IMR-90 (cell line): ENCODE results near the gene MAP4K1. TPM values are rescaled to one million over a fixed set of nuclear protein-coding genes. Genes with fewer than 3 reads are reported as not detected.

Source experiments
- ATAC-seq: fragments of 200-7000 bp; cut with Tn5 transposase; 2 replicates; pipeline ENCODE4 v1.9.1; 2020; ENCODE audit warnings: low read depth, mild to moderate bottlenecking, moderate library complexity
- BruUV-seq: library from RNA; stranded (reverse); fragments of 400-500 nt; replicated peaks from 2 replicates; lab custom pipeline; 2021; lab: Mats Ljungman, UMichigan
- CTCF ChIA-PET: fragments of 300-600 bp; formaldehyde crosslinking; extraction: SDS; loops from one replicate; lab custom pipeline; 2021; ENCODE audit warnings: antibody characterized with exemption; lab: Yijun Ruan, JAX
- POLR2A ChIA-PET: fragments of 300-600 bp; sonication (Branson Sonifier 250); formaldehyde crosslinking; loops from one replicate; lab custom pipeline; 2022; ENCODE audit warnings: antibody characterized with exemption; ENCODE audit not compliant: unreplicated experiment; lab: Charles Lee
- DNase-seq: peaks from one replicate; pipeline ENCODE4 v3.0.0; 2013
- H2AFZ ChIP-seq: replicated peaks from 2 replicates; pipeline ENCODE3; 2013; ENCODE audit warnings: low read length, mild to moderate bottlenecking; ENCODE audit not compliant: poor library complexity
- H2AK5ac ChIP-seq: 2 replicates; pipeline ENCODE4 v1.6.1; 2013; ENCODE audit warnings: low read depth, low read length, inconsistent platforms
- H2AK9ac ChIP-seq: replicated peaks from 2 replicates; pipeline ENCODE3; 2013; ENCODE audit warnings: mild to moderate bottlenecking, low read depth, low read length, moderate library complexity; ENCODE audit not compliant: poor library complexity
- H2BK120ac ChIP-seq: 2 replicates; pipeline ENCODE4 v1.6.1; 2013; ENCODE audit warnings: low read depth, low read length, inconsistent platforms
- H2BK15ac ChIP-seq: 3 replicates; pipeline ENCODE4 v1.6.1; 2013; ENCODE audit warnings: low read depth, low read length, inconsistent platforms
- H2BK20ac ChIP-seq: 2 replicates; pipeline ENCODE4 v1.6.1; 2013; ENCODE audit warnings: low read depth, mild to moderate bottlenecking, inconsistent platforms, low read length, moderate library complexity
- H2BK5ac ChIP-seq: 2 replicates; pipeline ENCODE4 v1.6.1; 2013; ENCODE audit warnings: mild to moderate bottlenecking, low read depth, low read length, inconsistent platforms; ENCODE audit not compliant: poor library complexity, severe bottlenecking
- H3K14ac ChIP-seq: replicated peaks from 2 replicates; pipeline ENCODE4 v1.6.1; 2013; ENCODE audit warnings: low read depth, low read length, inconsistent platforms
- H3K18ac ChIP-seq: 2 replicates; pipeline ENCODE4 v1.6.1; 2013; ENCODE audit warnings: low read depth, low read length, control low read depth
- H3K23ac ChIP-seq: 2 replicates; pipeline ENCODE4 v1.6.1; 2013; ENCODE audit warnings: low read depth, low read length, inconsistent platforms
- H3K27ac ChIP-seq: 2 replicates; pipeline ENCODE4 v1.5.1; 2013; ENCODE audit warnings: mild to moderate bottlenecking, control low read depth, low read length; ENCODE audit not compliant: insufficient read depth
- H3K27me3 ChIP-seq: 2 replicates; pipeline ENCODE4 v1.6.1; 2013; ENCODE audit warnings: low read length; ENCODE audit not compliant: control insufficient read depth, insufficient read depth
- H3K36me3 ChIP-seq: 2 replicates; pipeline ENCODE4 v1.6.1; 2013; ENCODE audit warnings: low read length, mixed read lengths; ENCODE audit not compliant: control insufficient read depth, insufficient read depth
- H3K4ac ChIP-seq: 2 replicates; pipeline ENCODE4 v1.6.1; 2013; ENCODE audit warnings: low read depth, low read length, inconsistent platforms
- H3K4me1 ChIP-seq: 2 replicates; pipeline ENCODE4 v1.6.1; 2013; ENCODE audit warnings: low read length, mixed read lengths; ENCODE audit not compliant: control insufficient read depth, insufficient read depth
- H3K4me2 ChIP-seq: 2 replicates; pipeline ENCODE4 v1.6.1; 2013; ENCODE audit warnings: low read depth, mild to moderate bottlenecking, control low read depth, low read length, moderate library complexity
- H3K4me3 ChIP-seq: 2 replicates; pipeline ENCODE4 v1.5.1; 2013; ENCODE audit warnings: low read depth, mild to moderate bottlenecking, control low read depth, low read length, moderate library complexity; ENCODE audit not compliant: insufficient read depth
- H3K56ac ChIP-seq: 2 replicates; pipeline ENCODE4 v1.6.1; 2013; ENCODE audit warnings: low read length, inconsistent platforms; ENCODE audit not compliant: insufficient read depth; ENCODE audit errors: extremely low read depth
- H3K79me1 ChIP-seq, 2 experiments: 2 replicates each; pipeline ENCODE4 v1.6.1; 2013; ENCODE audit warnings: low read length in 2 of 2, inconsistent platforms in 1 of 2, low read depth in 1 of 2
- H3K9ac ChIP-seq: 2 replicates; pipeline ENCODE4 v1.6.1; 2013; ENCODE audit warnings: low read depth, low read length, control low read depth
- H3K9me1 ChIP-seq: 2 replicates; pipeline ENCODE4 v1.6.1; 2013; ENCODE audit warnings: low read length, inconsistent platforms; ENCODE audit not compliant: insufficient read depth
- H3K9me3 ChIP-seq: 2 replicates; pipeline ENCODE4 v1.6.1; 2013; ENCODE audit warnings: low read length; ENCODE audit not compliant: control insufficient read depth, insufficient read depth
- H4K20me1 ChIP-seq: 2 replicates; pipeline ENCODE4 v1.6.1; 2013; ENCODE audit warnings: low read length, inconsistent platforms; ENCODE audit not compliant: insufficient read depth
- H4K5ac ChIP-seq: 2 replicates; pipeline ENCODE4 v1.6.1; 2013; ENCODE audit warnings: mild to moderate bottlenecking, low read depth, low read length, control low read depth
- H4K8ac ChIP-seq, 2 experiments: 2 replicates each; pipeline ENCODE4 v1.6.1; 2013; ENCODE audit warnings: low read depth in 2 of 2, low read length in 2 of 2, control low read depth in 1 of 2, inconsistent platforms in 1 of 2
- H4K91ac ChIP-seq: 2 replicates; pipeline ENCODE4 v1.6.1; 2013; ENCODE audit warnings: low read depth, low read length, inconsistent platforms; ENCODE audit not compliant: insufficient read depth
- CTCF ChIP-seq: conservative IDR thresholded peaks from 2 replicates; pipeline ENCODE4 v1.5.1; 2012; ENCODE audit warnings: mild to moderate bottlenecking, low read depth, low read length, improper control_type of control experiment
- POLR2A ChIP-seq: IDR thresholded peaks from 2 replicates; pipeline ENCODE4 v1.6.1; 2012; ENCODE audit warnings: mild to moderate bottlenecking, low read depth, low read length
- WGBS, 2 experiments: methylation state at CpG; one replicate each; pipeline versions ENCODE4 v1.1.5 to v1.1.7; 2013; ENCODE audit warnings: missing lambda C conversion rate in 2 of 2; ENCODE audit not compliant: insufficient read length in 1 of 2; ENCODE audit errors: extremely low coverage in 2 of 2; 5-methylcytosine and 5-hydroxymethylcytosine counted together
- dilution Hi-C: fragments of 300-500 bp; cut with HindIII; formaldehyde crosslinking; loops from one replicate; pipeline ENCODE4 v1.14.3; 2018; ENCODE audit warnings: low sequenced_read_pairs; ENCODE audit not compliant: unreplicated experiment
- in situ Hi-C: fragments of 300-500 bp; cut with MboI; formaldehyde crosslinking; loops from 3 replicates; pipeline ENCODE4 v1.14.3; 2019; ENCODE audit warnings: low sequenced_read_pairs, inconsistent platforms, mixed read lengths
- intact Hi-C: fragments of 100-400 bp; cut with micrococcal nuclease; formaldehyde crosslinking; loops from 2 replicates; pipeline ENCODE4 v1.10.0; 2022
- polyA plus RNA-seq, 3 experiments: library from polyadenylated mRNA; depleted of rRNA; stranded (reverse); fragments of >200 nt; gene quantifications; 2 replicates each; pipeline ENCODE4 v1.2.3, GENCODE V29; 2012; ENCODE audit warnings: low replicate concordance in 1 of 3
- total RNA-seq: library from RNA; depleted of rRNA; stranded (reverse); fragments of >200 nt; gene quantifications from 2 replicates; pipeline ENCODE4 v1.2.3, GENCODE V29; 2012
- TF ChIP-seq, protein P1 (sequence below): fragments of 150-350 bp; IDR thresholded peaks from 2 replicates; pipeline ENCODE4 v1.6.1; 2017; ENCODE audit warnings: mild to moderate bottlenecking, antibody characterized with exemption, low read length, low read depth

The MAP4K1 gene
- total and polyA plus RNA-seq, 2 of the 4 experiments (the other 2 are of a cell fraction) = 0.22 TPM; not detected in 1

- TF ChIP-seq CTCF (peak; percentile 63; the same call in 1 of the 2 replicates), POLR2A (no peak)
- TF ChIP-seq, protein P1, sequence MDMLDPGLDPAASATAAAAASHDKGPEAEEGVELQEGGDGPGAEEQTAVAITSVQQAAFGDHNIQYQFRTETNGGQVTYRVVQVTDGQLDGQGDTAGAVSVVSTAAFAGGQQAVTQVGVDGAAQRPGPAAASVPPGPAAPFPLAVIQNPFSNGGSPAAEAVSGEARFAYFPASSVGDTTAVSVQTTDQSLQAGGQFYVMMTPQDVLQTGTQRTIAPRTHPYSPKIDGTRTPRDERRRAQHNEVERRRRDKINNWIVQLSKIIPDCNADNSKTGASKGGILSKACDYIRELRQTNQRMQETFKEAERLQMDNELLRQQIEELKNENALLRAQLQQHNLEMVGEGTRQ = peak; percentile 81
- no peak overlapping the region for H2BK5ac ChIP-seq
- H3K27me3 ChIP-seq = peaks cover 6% of the 10 kb centered on the region
- DNase-seq = peak; percentile 5
- peak overlapping the region; percentile 39; the same call in 1 of the 2 replicates for H3K9ac ChIP-seq
- no peak overlapping the region; the same call in 1 of the 2 replicates for H3K4me2 ChIP-seq
- in situ Hi-C loops = no loop called here
- dilution Hi-C loops = no loop called here
- intact Hi-C loops = loop anchor here (1.0 kb wide), 1 partner anchor 90 kb away; no protein-coding TSS in a partner anchor
- H3K4ac ChIP-seq = no peak overlapping the region
- H4K91ac ChIP-seq = no peak overlapping the region
- H2BK20ac ChIP-seq = no peak overlapping the region
- no peak overlapping the region for H2AK9ac ChIP-seq
- H3K79me1 ChIP-seq = no peaks in the 10 kb centered on the region
- peak overlapping the region; percentile 8 for H2AFZ ChIP-seq
- H2BK15ac ChIP-seq = no peak overlapping the region
- H3K9me3 ChIP-seq = no peaks in the 10 kb centered on the region
- H3K18ac ChIP-seq = no peak overlapping the region
- CTCF ChIA-PET = interaction anchor here (1.0 to 1.5 kb wide), 2 partner anchors 142 to 386 kb away, joined by 3 to 4 read pairs; partner anchors contain the start of genes FAM98C, MRPS12 and SARS2
- H3K56ac ChIP-seq = no peak overlapping the region
- H2BK120ac ChIP-seq = no peak overlapping the region
- H3K14ac ChIP-seq = no peak overlapping the region
- H3K27ac ChIP-seq = no peak overlapping the region
- WGBS, 2 experiments = no CpG with 5 or more reads among the region's 6 CpGs
- no peaks in the 10 kb centered on the region; the same call in 1 of the 2 replicates for H3K4me1 ChIP-seq
- H3K9me1 ChIP-seq = no peaks in the 10 kb centered on the region
- H4K5ac ChIP-seq = no peak overlapping the region; the same call in 1 of the 2 replicates
- no peak for ATAC-seq
- peak overlapping the region; percentile 49 to 83; a peak in 3 of 4 replicates for H4K8ac ChIP-seq
- no peaks in the 10 kb centered on the region for H3K36me3 ChIP-seq
- no peak overlapping the region for H3K4me3 ChIP-seq
- BruUV-seq = no TSS peak
- POLR2A ChIA-PET = no interaction called here
- no peak overlapping the region for H2AK5ac ChIP-seq
- H3K23ac ChIP-seq = no peak overlapping the region
- H4K20me1 ChIP-seq = no peaks in the 10 kb centered on the region
Observed at GRCh38 chr19:38544569-38545315, 73.0 kb downstream of the MAP4K1 start.
